GM23338 (cell line): ENCODE data around the gene KIAA1549. TPM values are rescaled to one million over a fixed set of nuclear protein-coding genes. Genes with fewer than 3 reads are reported as not detected.
A peak's percentile ranks its signal among the peaks of the same experiment; 100 is the strongest.

Experiments used
- ATAC-seq: fragments of 200-7000 bp; cut with Tn5 transposase; 3 replicates; pipeline ENCODE4 v1.9.1; 2020
- DNase-seq: peaks from one replicate; pipeline ENCODE4 v3.0.0-alpha.2; 2015; ENCODE audit warnings: low spot score
- H2AFZ ChIP-seq: fragments of 200-600 bp; sonication (generic); 2 replicates; pipeline ENCODE4 v1.8.0; 2016; ENCODE audit warnings: antibody characterized with exemption, mild to moderate bottlenecking, moderate library complexity
- H3F3A ChIP-seq: fragments of 200-600 bp; sonication (generic); replicated peaks from 2 replicates; pipeline ENCODE4 v1.8.0; 2017; ENCODE audit warnings: antibody characterized with exemption, mixed run types, low read depth
- H3K27ac ChIP-seq: fragments of 200-600 bp; sonication (generic); 2 replicates; pipeline ENCODE4 v1.6.1; 2016; ENCODE audit warnings: low read depth
- H3K27me3 ChIP-seq: fragments of 200-600 bp; sonication (generic); 2 replicates; pipeline ENCODE4 v1.8.0; 2016; ENCODE audit warnings: mild to moderate bottlenecking, mixed run types, moderate library complexity; ENCODE audit not compliant: insufficient read depth
- H3K36me3 ChIP-seq: fragments of 200-600 bp; sonication (generic); 2 replicates; pipeline ENCODE4 v1.8.0; 2016; ENCODE audit warnings: mild to moderate bottlenecking; ENCODE audit not compliant: insufficient read depth
- H3K4me1 ChIP-seq: fragments of 200-600 bp; sonication (generic); 2 replicates; pipeline ENCODE4 v1.8.0; 2016; ENCODE audit warnings: mild to moderate bottlenecking, moderate library complexity; ENCODE audit not compliant: insufficient read depth
- H3K4me2 ChIP-seq: fragments of 200-600 bp; sonication (generic); 2 replicates; pipeline ENCODE4 v1.7.1; 2017; ENCODE audit warnings: mixed run types
- H3K4me3 ChIP-seq: fragments of 200-600 bp; sonication (generic); 2 replicates; pipeline ENCODE4 v1.6.1; 2016; ENCODE audit warnings: mixed run types
- H3K79me2 ChIP-seq: fragments of 200-600 bp; sonication (generic); replicated peaks from 2 replicates; pipeline ENCODE4 v1.8.0; 2017; ENCODE audit warnings: mild to moderate bottlenecking; ENCODE audit not compliant: insufficient read depth
- H3K9me2 ChIP-seq: fragments of 200-600 bp; sonication (generic); 2 replicates; pipeline ENCODE4 v1.8.0; 2017; ENCODE audit not compliant: insufficient read depth
- H4K20me1 ChIP-seq: fragments of 200-600 bp; sonication (generic); replicated peaks from 2 replicates; pipeline ENCODE4 v1.8.0; 2017; ENCODE audit warnings: mild to moderate bottlenecking; ENCODE audit not compliant: insufficient read depth
- H3K27ac Mint-ChIP-seq: 2 replicates; pipeline ENCODE4 v1.8.0; 2020; ENCODE audit warnings: inconsistent platforms, mild to moderate bottlenecking, moderate library complexity, mixed read lengths
- H3K27me3 Mint-ChIP-seq: 3 replicates; pipeline ENCODE4 v1.8.0; 2022; ENCODE audit warnings: low read depth, mild to moderate bottlenecking, moderate library complexity, mixed read lengths, inconsistent platforms; ENCODE audit not compliant: insufficient read depth, poor library complexity
- H3K36me3 Mint-ChIP-seq: 3 replicates; pipeline ENCODE4 v1.8.0; 2021; ENCODE audit warnings: low read depth, mild to moderate bottlenecking, inconsistent platforms, moderate library complexity, mixed read lengths
- H3K4me1 Mint-ChIP-seq: 3 replicates; pipeline ENCODE4 v1.8.0; 2020; ENCODE audit warnings: mild to moderate bottlenecking, inconsistent platforms, mixed read lengths
- H3K4me3 Mint-ChIP-seq: 3 replicates; pipeline ENCODE4 v1.8.0; 2021; ENCODE audit warnings: moderate library complexity, mild to moderate bottlenecking, inconsistent platforms, mixed read lengths
- H3K9me3 Mint-ChIP-seq: 3 replicates; pipeline ENCODE4 v1.8.0; 2020; ENCODE audit warnings: moderate library complexity, mild to moderate bottlenecking, inconsistent platforms, mixed read lengths
- CREB1 ChIP-seq: fragments of 250-450 bp; sonication (Bioruptor Pico); IDR thresholded peaks from 2 replicates; pipeline ENCODE4 v1.5.0; 2020; ENCODE audit warnings: low read depth, mild to moderate bottlenecking, moderate library complexity
- EZH2 ChIP-seq: fragments of 200-600 bp; sonication (generic); IDR thresholded peaks from one replicate; pipeline ENCODE4 v1.8.0; 2017; ENCODE audit warnings: antibody characterized with exemption, mild to moderate bottlenecking, low read depth; ENCODE audit not compliant: unreplicated experiment
- EZH2phosphoT487 ChIP-seq: fragments of 200-600 bp; sonication (generic); IDR thresholded peaks from one replicate; pipeline ENCODE4 v1.8.1; 2018; ENCODE audit warnings: antibody characterized with exemption; ENCODE audit not compliant: unreplicated experiment
- JUNB ChIP-seq: IDR thresholded peaks from one replicate; pipeline ENCODE4 v1.6.1; 2016; ENCODE audit warnings: antibody characterized with exemption; ENCODE audit not compliant: unreplicated experiment
- NANOG ChIP-seq: IDR thresholded peaks from 2 replicates; pipeline ENCODE4 v1.6.1; 2016; ENCODE audit warnings: antibody characterized with exemption, borderline replicate concordance
- POLR2AphosphoS5 ChIP-seq: IDR thresholded peaks from 2 replicates; pipeline ENCODE4 v1.6.1; 2016; ENCODE audit warnings: antibody characterized with exemption, low read depth
- STAT1 ChIP-seq: IDR thresholded peaks from one replicate; pipeline ENCODE4 v1.6.1; 2016; ENCODE audit warnings: antibody characterized with exemption; ENCODE audit not compliant: unreplicated experiment
- ZNF114 ChIP-seq: fragments of 250-450 bp; sonication (Bioruptor Pico); IDR thresholded peaks from 2 replicates; pipeline ENCODE4 v1.5.0; 2020; ENCODE audit warnings: mild to moderate bottlenecking, moderate library complexity
- ZNF331 ChIP-seq: fragments of 250-450 bp; sonication (Bioruptor Pico); IDR thresholded peaks from 2 replicates; pipeline ENCODE4 v1.5.0; 2020; ENCODE audit warnings: low read depth, mild to moderate bottlenecking, moderate library complexity
- polyA plus RNA-seq: library from polyadenylated mRNA; unstranded; fragments of >200 nt; fragmentation: Nextera tagmentation; extraction: Ambion mirVana; gene quantifications from 2 replicates; pipeline ENCODE4 v1.2.1, GENCODE V29; 2016
- total RNA-seq: library from RNA; depleted of rRNA; stranded (reverse); fragments of >200 nt; shearing (Covaris generic); gene quantifications from 2 replicates; pipeline ENCODE4 v1.2.3, GENCODE V29; 2014
- TF ChIP-seq, protein P1 (sequence below), 2 experiments: fragments of 200-600 bp in 1 of 2; sonication (generic) in 1 of 2; conservative IDR thresholded peaks; 2 replicates each; pipeline versions ENCODE4 v1.5.1 to v1.6.1; 2016 to 2017; ENCODE audit warnings: antibody characterized with exemption in 2 of 2, low read depth in 2 of 2, mild to moderate bottlenecking in 2 of 2, moderate library complexity in 1 of 2
- TF ChIP-seq, protein P2 (sequence below): IDR thresholded peaks from one replicate; pipeline ENCODE4 v1.6.1; 2018; ENCODE audit warnings: antibody characterized with exemption; ENCODE audit not compliant: unreplicated experiment
- TF ChIP-seq, protein P3 (sequence below): IDR thresholded peaks from 2 replicates; pipeline ENCODE4 v1.6.1; 2016; ENCODE audit warnings: antibody characterized with exemption

KIAA1549 gene
- total and polyA plus RNA-seq, 2 experiments from 2014 or later: 3.6 to 13.5 TPM

DNA sequence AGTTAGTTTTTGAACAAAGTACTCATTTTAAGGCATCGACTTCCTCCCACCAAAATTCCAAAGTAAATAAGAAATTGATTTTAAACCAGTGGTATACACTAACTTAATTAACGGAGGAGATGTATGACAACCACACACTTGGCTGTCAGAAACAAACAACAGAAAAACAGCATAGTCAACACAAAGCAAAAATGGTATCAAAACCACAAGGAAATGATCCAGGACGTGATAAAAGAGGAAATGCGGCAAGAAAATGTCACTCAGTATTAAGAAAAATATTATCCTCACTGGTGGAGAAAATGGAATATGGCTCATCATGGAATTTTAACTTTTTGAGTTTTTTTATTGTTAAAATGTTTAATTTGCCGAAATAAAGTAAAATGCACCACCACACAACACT is 17.5 kb downstream of the KIAA1549 start:
- Mint-ChIP-seq H3K4me1 (peaks cover 31% of the 10 kb centered on the region), H3K36me3 (no peaks in the 10 kb centered on the region), H3K27ac (no peak overlapping the region), H3K9me3 (no peaks in the 10 kb centered on the region), H3K4me3 (no peak overlapping the region), H3K27me3 (peaks cover 3% of the 10 kb centered on the region)
- peaks cover 12% of the 10 kb centered on the region; the same call in 1 of the 2 replicates for H3K4me1 ChIP-seq
- H3K4me2 ChIP-seq: no peak overlapping the region
- no peak overlapping the region for H3K4me3 ChIP-seq
- no peaks in the 10 kb centered on the region for H3K9me2 ChIP-seq
- H4K20me1 ChIP-seq: peaks cover 12% of the 10 kb centered on the region
- no peaks in the 10 kb centered on the region for H3K27me3 ChIP-seq
- ATAC-seq (no peak), DNase-seq (no peak)
- H3F3A ChIP-seq: no peaks in the 10 kb centered on the region
- no peaks in the 10 kb centered on the region for H3K36me3 ChIP-seq
- H3K27ac ChIP-seq: no peak overlapping the region
- H2AFZ ChIP-seq: no peak overlapping the region
- H3K79me2 ChIP-seq: peaks cover 89% of the 10 kb centered on the region
- no peak for TF ChIP-seq ZNF331

DNA sequence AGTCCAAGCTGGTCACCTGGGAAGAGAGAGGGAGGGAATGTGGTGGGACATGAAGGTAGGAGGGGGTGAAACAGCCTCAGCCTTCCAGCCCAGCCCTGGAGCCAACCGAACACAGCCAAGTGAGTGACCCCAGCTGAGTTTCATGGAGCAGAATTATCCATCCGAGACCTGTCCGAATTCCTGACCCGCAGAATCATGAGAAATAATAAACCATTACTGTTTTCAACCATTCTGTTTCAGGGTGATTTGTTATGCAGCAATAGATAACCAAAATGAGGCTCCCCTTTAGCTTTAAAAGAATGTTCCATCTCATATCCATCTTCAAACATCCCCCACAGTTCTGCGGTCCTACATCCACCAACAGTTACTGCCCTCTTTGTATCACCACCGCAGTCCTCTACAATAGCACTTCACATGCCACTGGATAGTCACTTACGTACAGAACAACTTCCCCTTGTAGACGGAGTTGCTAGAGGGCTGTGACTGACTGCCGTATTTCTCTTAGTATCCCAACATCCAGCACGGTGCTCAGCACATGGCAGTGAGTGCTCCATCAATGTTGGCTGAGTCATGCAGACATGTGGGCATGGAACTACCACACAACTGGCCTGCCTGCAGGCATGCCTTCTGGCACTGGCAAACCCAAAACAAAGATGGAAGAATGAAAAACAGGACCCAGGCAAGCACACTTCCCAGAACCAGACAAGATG is 18.5 kb downstream of the KIAA1549 start:
- Mint-ChIP-seq H3K9me3 (no peaks in the 10 kb centered on the region), H3K4me1 (peaks cover 38% of the 10 kb centered on the region), H3K27me3 (peaks cover 5% of the 10 kb centered on the region), H3K27ac (no peak overlapping the region; the same call in 1 of the 2 replicates), H3K4me3 (no peak overlapping the region), H3K36me3 (no peaks in the 10 kb centered on the region; the same call in 2 of the 3 replicates)
- H3K4me3 ChIP-seq: no peak overlapping the region
- DNase-seq (no peak), ATAC-seq (no peak)
- H3K9me2 ChIP-seq: no peaks in the 10 kb centered on the region
- H3K79me2 ChIP-seq: peaks cover 90% of the 10 kb centered on the region
- TF ChIP-seq NANOG: no peak
- TF ChIP-seq JUNB: no peak
- no peak for TF ChIP-seq CREB1
- no peak for TF ChIP-seq ZNF114 (CRISPR knock-in tag)
- TF ChIP-seq, protein P1, sequence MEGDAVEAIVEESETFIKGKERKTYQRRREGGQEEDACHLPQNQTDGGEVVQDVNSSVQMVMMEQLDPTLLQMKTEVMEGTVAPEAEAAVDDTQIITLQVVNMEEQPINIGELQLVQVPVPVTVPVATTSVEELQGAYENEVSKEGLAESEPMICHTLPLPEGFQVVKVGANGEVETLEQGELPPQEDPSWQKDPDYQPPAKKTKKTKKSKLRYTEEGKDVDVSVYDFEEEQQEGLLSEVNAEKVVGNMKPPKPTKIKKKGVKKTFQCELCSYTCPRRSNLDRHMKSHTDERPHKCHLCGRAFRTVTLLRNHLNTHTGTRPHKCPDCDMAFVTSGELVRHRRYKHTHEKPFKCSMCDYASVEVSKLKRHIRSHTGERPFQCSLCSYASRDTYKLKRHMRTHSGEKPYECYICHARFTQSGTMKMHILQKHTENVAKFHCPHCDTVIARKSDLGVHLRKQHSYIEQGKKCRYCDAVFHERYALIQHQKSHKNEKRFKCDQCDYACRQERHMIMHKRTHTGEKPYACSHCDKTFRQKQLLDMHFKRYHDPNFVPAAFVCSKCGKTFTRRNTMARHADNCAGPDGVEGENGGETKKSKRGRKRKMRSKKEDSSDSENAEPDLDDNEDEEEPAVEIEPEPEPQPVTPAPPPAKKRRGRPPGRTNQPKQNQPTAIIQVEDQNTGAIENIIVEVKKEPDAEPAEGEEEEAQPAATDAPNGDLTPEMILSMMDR (conservative IDR thresholded peaks at IDR 0.05; ENCODE audit: low read depth in 2 of 2): no peak
- no peak for TF ChIP-seq POLR2AphosphoS5
- no peak for TF ChIP-seq EZH2
- peaks cover 12% of the 10 kb centered on the region; the same call in 1 of the 2 replicates for H3K4me1 ChIP-seq
- H3K27me3 ChIP-seq: no peaks in the 10 kb centered on the region
- no peaks in the 10 kb centered on the region for H3F3A ChIP-seq
- H3K36me3 ChIP-seq: no peaks in the 10 kb centered on the region
- H2AFZ ChIP-seq: no peak overlapping the region
- H3K27ac ChIP-seq: no peak overlapping the region
- H4K20me1 ChIP-seq: peaks cover 13% of the 10 kb centered on the region
- no peak overlapping the region for H3K4me2 ChIP-seq

DNA sequence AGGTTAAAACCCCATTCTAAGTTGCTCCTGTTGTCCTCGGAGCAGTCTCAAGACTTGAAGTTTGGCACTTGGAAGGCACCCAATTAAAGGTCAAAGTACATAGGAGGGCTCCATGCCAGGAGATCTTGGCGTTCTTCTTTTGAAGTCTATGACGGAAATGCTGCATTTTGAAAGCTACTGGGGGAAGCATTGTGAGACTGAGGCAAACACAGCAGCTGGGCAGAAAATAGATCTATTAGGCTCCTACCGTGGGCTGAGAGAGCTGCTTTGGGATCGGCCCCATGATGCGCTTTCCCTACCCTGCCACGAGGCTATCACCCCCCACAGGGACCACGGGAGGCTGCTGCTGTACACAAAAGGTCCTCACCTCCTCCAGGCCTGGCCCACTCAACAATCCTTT is 20.0 kb downstream of the KIAA1549 start:
- H3F3A ChIP-seq: no peaks in the 10 kb centered on the region
- Mint-ChIP-seq H3K36me3 (no peaks in the 10 kb centered on the region; the same call in 1 of the 3 replicates), H3K9me3 (no peaks in the 10 kb centered on the region), H3K4me1 (peaks cover 35% of the 10 kb centered on the region), H3K27me3 (peaks cover 9% of the 10 kb centered on the region), H3K4me3 (no peak overlapping the region), H3K27ac (no peak overlapping the region)
- H2AFZ ChIP-seq: no peak overlapping the region
- H3K79me2 ChIP-seq: peaks cover 88% of the 10 kb centered on the region
- no peak overlapping the region for H3K4me3 ChIP-seq
- no peaks in the 10 kb centered on the region for H3K36me3 ChIP-seq
- H3K27me3 ChIP-seq: no peaks in the 10 kb centered on the region
- H3K27ac ChIP-seq: no peak overlapping the region
- H3K4me2 ChIP-seq: no peak overlapping the region
- no peak for TF ChIP-seq EZH2
- no peak for TF ChIP-seq STAT1
- TF ChIP-seq ZNF114 (CRISPR knock-in tag): no peak
- no peak for TF ChIP-seq NANOG
- no peak for TF ChIP-seq CREB1
- TF ChIP-seq ZNF331: no peak
- TF ChIP-seq, protein P2, sequence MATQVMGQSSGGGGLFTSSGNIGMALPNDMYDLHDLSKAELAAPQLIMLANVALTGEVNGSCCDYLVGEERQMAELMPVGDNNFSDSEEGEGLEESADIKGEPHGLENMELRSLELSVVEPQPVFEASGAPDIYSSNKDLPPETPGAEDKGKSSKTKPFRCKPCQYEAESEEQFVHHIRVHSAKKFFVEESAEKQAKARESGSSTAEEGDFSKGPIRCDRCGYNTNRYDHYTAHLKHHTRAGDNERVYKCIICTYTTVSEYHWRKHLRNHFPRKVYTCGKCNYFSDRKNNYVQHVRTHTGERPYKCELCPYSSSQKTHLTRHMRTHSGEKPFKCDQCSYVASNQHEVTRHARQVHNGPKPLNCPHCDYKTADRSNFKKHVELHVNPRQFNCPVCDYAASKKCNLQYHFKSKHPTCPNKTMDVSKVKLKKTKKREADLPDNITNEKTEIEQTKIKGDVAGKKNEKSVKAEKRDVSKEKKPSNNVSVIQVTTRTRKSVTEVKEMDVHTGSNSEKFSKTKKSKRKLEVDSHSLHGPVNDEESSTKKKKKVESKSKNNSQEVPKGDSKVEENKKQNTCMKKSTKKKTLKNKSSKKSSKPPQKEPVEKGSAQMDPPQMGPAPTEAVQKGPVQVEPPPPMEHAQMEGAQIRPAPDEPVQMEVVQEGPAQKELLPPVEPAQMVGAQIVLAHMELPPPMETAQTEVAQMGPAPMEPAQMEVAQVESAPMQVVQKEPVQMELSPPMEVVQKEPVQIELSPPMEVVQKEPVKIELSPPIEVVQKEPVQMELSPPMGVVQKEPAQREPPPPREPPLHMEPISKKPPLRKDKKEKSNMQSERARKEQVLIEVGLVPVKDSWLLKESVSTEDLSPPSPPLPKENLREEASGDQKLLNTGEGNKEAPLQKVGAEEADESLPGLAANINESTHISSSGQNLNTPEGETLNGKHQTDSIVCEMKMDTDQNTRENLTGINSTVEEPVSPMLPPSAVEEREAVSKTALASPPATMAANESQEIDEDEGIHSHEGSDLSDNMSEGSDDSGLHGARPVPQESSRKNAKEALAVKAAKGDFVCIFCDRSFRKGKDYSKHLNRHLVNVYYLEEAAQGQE: no peak
- no peak for TF ChIP-seq EZH2phosphoT487
- TF ChIP-seq, protein P3, sequence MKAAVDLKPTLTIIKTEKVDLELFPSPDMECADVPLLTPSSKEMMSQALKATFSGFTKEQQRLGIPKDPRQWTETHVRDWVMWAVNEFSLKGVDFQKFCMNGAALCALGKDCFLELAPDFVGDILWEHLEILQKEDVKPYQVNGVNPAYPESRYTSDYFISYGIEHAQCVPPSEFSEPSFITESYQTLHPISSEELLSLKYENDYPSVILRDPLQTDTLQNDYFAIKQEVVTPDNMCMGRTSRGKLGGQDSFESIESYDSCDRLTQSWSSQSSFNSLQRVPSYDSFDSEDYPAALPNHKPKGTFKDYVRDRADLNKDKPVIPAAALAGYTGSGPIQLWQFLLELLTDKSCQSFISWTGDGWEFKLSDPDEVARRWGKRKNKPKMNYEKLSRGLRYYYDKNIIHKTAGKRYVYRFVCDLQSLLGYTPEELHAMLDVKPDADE: no peak
- TF ChIP-seq POLR2AphosphoS5: no peak
- no peaks in the 10 kb centered on the region for H3K9me2 ChIP-seq
- ATAC-seq (peak; percentile 60), DNase-seq (no peak)
- H4K20me1 ChIP-seq: peaks cover 15% of the 10 kb centered on the region
- H3K4me1 ChIP-seq: peaks cover 12% of the 10 kb centered on the region; the same call in 1 of the 2 replicates
